GM18502 (cell line): ENCODE data around the gene BBOX1.
A peak's percentile ranks its signal among the peaks of the same experiment; 100 is the strongest.
"Not testable (repeated sequence)": the region's sequence is repeated elsewhere in the genome, so short reads cannot be mapped to it uniquely, and the experiment has no call there.

ENCODE experiments used
- ATAC-seq: cut with Tn5 transposase; IDR thresholded peaks from one replicate; pipeline ENCODE4 v1.9.1; 2021; ENCODE audit warnings: mild to moderate bottlenecking; ENCODE audit not compliant: unreplicated experiment, poor library complexity

The BBOX1 gene

DNA sequence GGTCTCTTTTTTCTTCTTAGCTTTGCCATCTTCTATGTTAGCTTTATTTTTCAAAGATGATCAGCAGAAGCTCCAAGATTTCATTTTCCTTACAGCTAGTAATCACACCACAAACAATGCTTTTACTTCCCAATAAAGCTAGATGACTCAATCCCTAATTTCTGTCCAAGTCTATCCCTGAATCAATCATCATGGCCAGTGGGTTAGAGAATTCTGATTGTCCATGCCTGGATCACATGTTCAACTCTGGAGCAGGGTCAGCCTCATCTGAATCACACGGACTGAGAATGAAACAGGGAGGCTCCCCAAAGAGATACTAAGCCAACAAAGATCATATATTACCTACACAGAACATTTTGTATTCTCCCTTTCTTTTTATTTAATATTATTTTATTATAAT, 79.6 kb downstream of the BBOX1 start:
- ATAC-seq, result no peak

DNA sequence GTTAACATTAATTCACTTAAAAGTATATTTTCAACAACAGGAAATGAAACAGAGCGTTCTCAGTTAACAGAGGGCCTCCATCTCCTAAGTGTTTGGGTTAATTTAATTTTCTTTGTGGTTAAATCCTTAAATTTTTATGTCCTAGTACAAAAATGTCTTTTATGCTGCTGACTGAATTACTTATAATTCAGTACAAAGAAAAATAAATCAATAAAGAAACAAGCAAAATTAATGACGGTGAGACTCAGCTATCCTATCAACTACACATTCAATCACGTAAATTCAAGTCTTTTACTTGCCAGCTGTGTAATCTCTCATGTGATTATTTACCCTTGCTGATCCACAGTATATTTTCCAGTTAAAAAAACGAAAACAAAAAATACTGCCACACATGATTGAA, 81.4 kb downstream of the BBOX1 start:
- ATAC-seq, result no peak

DNA sequence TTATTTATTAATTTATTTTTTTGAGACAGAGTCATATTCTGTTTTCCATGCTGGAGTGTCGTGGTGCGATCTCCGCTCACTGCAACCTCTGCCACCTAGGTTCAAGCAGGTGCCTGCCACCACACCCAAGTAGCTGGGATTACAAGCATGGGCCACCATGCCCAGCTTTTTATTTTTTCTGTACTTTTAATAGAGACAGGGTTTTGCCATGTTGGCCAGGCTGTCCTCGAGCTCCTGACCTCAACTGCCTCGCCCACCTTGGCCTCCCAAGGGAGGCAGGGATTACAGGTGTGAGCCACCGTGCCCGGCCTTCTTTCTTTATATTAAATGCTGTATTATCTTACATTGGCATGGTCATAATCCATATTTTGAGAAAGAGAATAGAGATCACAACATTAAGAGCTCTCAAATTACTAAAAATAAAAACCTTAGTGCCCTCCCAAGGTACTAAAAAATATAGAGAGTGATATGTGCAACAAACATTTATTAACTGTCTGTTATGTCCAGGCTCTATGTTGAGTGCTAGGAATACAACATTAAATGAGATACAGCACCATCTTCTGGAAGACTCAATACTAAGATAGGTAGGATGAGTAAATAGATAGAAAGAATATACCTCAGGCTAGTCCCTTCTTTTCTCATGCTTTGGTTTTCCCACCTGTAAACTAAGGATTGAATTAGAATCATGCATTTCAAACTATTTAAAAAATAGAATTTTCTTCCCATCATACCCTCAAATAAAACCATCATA, 84.1 kb downstream of the BBOX1 start:
- ATAC-seq, result no peak

DNA sequence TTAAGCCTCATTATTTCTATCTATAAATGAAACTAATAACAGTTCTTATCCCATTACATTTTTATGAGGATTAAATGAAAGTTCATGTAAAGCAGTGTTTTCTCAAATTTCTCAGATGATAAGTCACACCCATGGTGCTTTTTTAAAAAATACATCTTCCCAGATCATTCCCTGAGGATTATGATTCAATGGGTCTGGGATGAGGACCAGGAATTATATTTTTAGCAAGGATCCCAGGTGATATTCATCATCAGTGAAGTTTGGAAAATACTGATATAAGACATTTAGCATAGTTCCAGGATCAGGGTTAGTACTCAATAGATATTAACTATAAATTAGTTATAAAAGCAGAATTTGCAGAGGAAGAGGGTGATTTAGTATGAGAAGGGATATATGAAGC, 89.1 kb downstream of the BBOX1 start:
- no peak for ATAC-seq

DNA sequence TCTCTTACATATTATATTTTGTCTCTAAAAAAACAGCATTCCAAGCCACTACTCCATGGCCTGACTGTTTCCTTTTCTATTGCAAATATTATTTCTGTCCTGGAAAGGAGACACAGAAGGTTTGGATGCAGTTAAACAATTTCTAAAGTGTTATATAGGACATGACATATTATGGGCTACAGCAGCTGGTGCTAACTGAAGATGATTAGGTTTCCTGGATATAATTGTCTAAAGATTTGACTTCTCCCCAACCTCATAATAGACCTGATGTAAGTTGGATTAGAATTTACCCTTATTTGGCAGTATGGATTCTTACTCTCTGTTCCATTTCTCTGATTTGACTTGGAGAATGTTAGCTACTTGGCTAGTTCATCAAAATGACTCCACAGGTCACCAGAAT, 90.2 kb downstream of the BBOX1 start:
- ATAC-seq, result no peak

DNA sequence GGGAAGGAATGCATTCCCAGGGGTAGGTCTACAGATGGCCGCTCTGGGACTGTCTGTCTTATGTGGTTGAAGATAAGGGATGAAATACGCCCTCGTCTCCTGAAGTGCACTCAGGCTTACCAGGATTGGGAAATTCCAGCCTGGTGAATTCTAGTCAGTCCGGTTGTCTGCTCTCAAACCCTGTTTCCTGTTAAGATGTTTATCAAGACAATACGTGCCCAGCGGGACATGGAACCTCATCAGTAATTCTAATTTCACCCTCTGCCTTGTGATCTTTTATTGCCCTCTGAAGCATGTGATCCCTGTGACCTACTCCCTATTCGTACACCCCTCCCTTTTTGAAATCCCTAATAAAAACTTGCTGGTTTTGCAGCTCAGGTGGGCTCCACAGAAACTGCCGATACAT, 95.3 kb downstream of the BBOX1 start:
- not testable (repeated sequence) for ATAC-seq

DNA sequence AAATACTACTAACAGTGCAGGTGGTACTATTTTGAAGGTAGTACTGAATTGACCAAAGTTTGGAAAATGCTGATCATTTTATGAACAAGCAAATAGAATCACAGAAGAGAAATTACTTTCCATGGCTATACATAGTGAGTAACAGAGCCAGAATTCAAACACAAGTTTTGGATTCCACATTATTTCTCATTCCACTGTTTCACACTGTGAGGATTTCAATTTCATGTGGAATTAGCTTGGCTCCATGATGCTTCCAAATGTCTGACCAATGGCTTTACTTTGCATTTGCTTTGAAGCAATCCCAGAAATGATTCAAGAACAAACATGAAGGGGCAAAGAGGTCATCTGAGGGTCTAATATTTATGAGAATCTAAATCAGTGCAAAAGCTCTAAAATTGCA, 98.1 kb downstream of the BBOX1 start:
- ATAC-seq, result no peak

DNA sequence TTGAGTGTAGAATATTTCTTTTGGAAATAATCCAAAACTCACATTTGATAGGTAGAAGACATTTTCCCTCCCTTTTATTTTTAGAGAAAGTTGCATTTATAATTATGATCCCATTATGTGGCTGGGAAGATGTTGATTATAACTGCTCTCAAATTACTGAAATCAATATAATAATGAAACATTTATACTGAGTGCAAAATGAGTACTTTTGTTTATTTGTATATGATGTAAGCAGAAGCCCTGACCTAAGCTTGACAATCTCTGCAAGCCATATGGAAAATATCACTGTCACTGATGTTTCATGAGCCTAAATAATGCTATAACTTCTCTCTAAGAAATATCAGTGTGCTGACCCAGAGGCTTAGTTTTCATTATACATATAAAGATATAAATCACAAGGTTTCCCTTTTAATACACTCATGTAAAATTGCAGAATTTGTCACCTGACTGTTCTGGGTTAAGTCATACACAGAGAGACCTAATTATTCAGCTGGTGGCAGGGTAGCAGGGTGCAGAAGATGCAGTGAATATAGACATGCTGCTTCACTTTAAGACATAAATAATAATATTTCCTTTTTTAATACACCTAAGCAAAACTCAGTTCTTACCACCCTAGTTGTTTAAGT, 99.2 kb downstream of the BBOX1 start:
- no peak for ATAC-seq

DNA sequence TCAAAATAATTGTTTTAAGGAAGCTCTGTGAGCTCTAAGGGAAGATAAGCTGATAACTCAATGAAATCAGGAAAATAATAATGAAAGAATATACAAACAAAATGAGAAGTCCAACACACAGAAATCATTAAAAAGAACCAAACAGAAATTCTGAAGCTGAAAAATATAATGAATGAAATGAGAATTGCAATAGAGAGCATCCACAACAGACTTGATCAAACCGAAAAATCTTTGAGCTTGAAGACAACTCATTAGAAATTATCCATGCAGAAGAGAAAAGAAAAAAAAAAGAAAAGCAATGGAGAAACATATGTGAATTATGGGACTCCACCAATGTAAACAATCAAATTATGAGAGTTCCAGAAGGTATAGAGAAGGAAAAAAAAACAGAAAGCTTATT, 101.0 kb downstream of the BBOX1 start:
- no peak for ATAC-seq

DNA sequence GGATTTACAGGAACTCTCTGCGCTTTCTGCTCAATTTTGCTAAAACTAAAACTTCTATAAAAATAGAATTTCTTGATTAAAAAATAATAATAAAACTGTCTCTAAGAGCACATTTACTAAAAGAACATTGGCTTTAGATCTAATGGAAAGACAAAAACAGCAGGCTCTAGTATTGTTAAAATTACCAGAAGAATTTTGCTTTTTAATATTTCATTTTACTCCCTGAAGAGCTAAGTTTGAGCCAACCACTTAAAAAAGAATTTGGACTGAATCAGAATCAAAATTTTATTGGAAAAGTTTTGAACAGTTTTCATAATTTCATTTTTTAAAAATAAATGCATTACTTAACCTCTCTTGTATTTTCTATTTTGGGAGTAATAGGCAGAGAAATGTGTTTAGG, 107.3 kb downstream of the BBOX1 start:
- ATAC-seq, result no peak

DNA sequence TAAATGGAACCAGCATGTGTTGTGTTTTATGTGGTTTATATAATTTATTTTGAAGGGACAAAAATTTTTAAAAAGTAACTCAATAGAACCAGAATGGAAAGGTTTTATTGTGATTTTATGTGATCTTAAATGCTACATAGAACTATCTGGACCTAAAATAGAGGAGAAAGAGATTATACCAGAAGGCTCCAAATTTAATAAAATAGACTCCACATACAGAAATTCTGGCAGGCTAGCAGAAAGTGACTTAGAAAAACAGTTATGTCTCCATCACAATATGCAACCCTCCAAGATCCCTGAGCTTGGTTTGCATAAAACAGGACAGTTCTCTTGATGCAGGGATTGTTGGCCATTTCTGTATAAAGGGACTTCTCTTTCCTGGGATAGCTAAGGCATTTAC, 107.9 kb downstream of the BBOX1 start:
- ATAC-seq, result no peak

DNA sequence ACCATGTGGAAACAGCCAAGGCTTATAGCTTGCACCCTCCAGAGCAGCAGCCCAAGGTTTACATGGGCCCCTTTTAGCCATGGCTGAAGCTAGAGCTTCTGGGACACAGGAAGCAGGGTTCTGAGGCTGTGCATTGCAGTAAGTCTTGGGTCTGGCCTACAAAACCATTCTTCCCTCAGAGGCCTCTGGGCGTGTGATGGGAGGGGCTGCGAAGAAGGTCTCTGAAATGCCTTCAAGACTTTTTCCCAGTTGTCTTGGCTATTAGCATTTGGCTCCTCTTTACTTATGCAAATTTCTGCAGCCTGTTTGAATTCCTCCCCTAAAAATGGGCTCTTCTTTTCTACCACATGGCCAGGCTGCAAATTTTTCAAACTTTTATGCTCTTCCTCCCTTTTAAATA, 109.5 kb downstream of the BBOX1 start:
- no peak for ATAC-seq

DNA sequence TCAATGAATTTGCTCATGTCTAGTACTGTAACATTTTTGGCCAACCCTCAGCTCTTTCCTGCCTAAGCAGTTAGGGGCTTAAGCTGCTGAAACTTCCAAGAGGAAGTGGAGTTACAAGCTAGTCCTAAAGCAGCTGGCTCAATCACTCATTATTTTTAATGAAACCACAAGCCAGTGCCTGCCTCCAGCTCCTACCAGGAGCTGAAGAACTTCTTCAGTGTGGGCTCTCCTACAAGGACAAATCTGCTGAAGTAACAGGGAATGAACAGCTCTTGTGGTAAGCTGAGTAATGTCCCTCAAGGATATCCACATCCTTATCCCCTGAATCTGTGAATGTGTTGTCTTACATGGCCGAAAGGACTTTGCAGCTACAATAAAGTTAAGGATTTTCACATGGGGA, 112.5 kb downstream of the BBOX1 start:
- ATAC-seq, result no peak

DNA sequence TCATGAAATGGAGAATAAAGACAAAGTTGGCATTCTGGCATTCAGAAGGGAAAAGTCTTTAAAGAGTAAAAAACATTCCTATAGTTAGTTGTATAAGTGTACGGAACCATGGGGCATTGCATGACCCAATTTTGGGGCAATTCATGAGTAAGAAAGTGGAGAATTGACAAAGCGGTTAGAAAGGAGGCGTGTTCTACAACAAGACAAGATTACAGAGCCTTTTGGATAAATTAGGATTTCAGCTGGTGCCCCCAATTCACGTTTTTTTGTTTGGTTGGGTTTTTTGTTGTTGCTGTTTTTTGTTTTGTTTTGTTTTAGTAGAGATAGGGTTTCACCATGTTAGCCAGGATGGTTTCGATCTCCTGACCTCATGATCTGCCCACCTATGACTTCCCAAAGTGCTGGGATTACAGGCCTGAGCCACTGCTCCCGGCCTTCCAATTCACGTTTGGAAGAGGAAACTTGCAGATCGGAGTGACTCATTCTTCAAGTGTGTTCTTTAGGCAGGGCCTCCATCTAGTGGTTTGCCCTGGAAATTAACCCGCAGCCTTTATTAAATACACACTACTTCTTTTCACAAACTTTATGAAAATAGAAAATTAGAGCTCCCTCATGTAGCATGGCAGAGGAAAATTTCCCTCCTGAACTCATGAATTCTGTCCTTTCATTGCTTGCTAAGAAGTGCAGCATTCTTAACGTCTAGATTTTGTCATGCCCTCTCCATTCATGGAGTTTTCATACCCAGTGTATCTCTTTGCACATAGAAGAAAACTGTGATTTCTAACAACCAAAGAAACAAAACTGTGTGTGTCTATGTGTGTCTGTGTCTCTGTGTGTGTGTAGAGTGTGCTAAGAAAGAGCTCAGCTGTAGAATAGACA, 118.1 kb downstream of the BBOX1 start:
- peak; percentile 91 for ATAC-seq

DNA sequence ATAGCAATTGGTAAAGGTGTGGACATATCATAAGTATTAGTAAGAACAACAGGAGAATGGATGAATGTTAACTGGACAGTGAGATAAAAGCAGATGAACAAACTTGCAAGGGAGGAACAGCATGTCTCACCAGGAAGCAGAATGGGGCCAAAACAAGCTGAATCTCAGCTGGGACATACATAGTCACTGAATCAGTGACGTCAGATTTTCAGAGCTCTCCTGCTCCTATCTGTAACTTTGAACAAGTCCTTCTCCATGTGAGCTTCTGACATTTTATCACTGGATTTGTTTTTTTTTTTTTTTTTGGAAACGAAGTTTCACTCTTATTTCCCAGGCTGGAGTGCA, 118.7 kb downstream of the BBOX1 start:
- ATAC-seq, result no peak

DNA sequence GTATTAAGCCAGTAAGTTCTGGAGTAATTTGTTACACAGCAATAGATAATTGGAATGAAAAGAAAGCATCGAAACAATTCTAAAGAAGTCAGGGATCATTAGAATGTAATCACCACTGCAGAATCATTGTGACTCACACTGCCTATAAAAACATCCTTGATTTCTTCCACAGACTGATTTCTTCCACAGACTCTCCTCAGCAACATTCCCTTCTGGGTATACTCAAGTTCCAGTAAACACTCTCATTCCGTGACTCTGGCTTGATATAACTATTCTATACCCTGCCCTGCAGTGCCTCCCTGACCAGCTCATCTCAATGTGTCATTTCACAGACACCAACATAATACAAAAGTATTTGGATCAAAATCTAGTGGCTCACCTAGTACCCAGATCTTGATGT, 120.5 kb downstream of the BBOX1 start:
- ATAC-seq, result no peak

DNA sequence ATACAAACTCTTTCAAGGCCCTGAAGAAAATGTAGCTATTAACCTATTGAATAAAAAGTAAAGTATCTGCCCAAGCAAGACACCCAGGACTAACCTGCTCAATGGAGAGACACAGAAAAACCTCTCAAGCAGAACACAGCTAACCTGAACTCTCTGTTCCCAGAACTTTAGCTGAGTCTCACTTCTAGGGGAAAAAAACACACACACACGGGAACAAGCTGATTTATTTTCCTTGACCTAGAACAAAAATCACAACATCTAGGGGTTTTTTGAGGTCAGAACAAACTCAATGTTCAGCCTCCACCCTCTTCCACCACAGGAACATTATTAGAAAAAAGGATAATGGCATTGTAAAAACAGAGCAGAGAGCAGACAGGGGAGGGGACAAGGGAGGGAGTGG, 121.6 kb downstream of the BBOX1 start:
- ATAC-seq, result no peak

DNA sequence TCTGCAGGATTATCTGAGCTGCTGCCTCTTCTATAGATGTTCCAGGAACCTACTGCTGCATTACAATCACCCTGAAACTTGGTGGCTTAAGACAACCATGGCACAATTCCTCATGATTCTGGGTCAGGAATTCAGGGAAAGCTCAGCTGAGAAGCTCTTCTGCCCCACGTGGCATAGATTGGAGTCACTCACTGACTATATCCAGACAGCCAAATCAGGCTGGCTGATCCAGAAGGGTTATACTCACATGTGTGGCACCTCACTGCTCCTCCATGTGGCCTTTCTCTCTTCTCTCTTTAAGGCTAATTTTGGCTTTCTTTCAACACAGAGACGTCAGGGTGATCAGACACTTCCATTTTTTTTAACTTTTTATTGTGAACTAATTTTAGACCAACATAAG, 125.5 kb downstream of the BBOX1 start:
- no peak for ATAC-seq

DNA sequence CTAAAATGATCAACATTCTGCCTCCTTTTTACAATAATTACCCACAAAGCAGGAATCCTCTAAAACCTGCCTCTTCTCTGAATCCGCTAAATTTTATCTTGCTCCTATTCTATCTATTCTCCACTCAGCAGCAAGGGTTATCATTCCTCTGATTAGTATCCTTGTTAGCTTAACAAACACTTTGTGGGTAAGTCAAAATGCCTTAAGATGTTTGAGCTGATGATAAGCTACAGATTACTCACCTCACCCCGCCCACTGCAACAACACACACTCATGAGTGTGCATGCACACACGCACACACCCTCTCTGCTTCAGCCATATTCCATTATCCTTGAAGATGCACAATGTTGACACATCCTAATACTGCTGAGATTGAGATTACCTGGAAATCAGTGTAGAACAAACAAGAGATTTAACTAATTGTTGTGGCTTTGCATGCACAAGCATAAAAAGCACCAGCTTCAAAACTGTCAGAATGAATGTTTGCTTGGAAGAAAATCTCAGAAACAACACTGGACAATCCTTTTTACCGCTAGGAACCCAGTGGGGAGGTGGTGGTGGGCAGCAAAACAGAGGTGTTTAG, 130.9 kb downstream of the BBOX1 start:
- ATAC-seq, result no peak

DNA sequence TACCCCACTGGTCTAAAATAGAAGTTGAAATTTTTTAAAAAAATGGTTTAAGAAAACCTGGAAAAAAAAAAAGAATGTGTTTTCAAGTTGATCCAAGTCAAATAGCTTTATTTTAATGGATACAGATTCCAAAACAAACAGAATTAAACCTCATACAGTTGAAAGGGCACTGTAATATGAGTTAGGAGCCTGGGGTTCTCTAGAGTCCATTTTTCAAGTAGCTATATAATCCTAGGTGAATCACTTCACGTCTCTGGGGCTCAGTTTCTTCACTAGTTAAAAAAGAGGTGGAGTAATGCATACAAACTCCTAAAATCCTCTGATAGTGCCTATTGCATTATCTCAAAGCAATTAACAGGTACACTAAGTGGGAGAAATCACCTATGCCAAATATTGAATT, 132.9 kb downstream of the BBOX1 start:
- no peak for ATAC-seq

DNA sequence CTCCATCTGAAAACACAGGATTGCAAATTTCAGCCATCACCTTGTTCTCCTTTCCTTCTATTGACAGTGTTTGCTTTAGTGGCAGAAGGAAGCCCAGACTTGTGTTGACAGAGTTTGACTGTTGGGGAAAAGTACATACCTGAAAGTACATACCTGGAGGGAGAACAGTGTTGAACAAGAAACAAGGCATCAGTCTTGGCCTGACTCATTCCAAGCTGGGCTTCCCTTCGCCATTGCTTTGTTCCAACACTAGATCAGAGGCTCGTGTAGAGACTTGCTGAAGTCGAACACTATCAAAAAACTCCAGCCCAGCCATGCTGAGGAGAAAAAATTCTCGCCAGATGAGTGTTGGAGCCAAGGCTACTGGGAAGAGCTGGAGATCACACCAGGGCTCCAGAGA, 133.4 kb downstream of the BBOX1 start:
- ATAC-seq, result no peak
